ENCODE results near the gene DAND5.

- no peak for TF ChIP-seq CTCF (IDR thresholded peaks at IDR 0.05)
- TF ChIP-seq POLR2A (IDR thresholded peaks at IDR 0.05), result no peak
- no peak for TF ChIP-seq POLR2AphosphoS5 (IDR thresholded peaks at IDR 0.05)
Measured at GRCh38 chr19:12946731-12947496, 22.5 kb upstream of the DAND5 start.

Data from sigmoid colon (tissue), 4 donors.